HCT116 (cell line): ENCODE data around the gene KIAA0232. TPM values are rescaled to one million over a fixed set of nuclear protein-coding genes. Genes with fewer than 3 reads are reported as not detected.

ENCODE experiments used
- ATAC-seq: fragments of 200-7000 bp; cut with Tn5 transposase; 2 replicates; pipeline ENCODE4 v1.9.1; 2020; ENCODE audit warnings: mild to moderate bottlenecking, moderate library complexity
- BruUV-seq: library from RNA; stranded (reverse); fragments of 400-500 nt; replicated peaks from 2 replicates; lab custom pipeline; 2021; lab: Mats Ljungman, UMichigan
- CTCF ChIA-PET: fragments of 300-600 bp; sonication (Branson Sonifier 250); formaldehyde crosslinking; loops from one replicate; lab custom pipeline; 2021; ENCODE audit warnings: antibody characterized with exemption; lab: Charles Lee
- POLR2A ChIA-PET: fragments of 300-600, 350-600 bp; sonication (Branson Sonifier 250); formaldehyde crosslinking; loops from one replicate; lab custom pipeline; 2021; ENCODE audit warnings: antibody characterized with exemption; lab: Charles Lee
- RAD21 ChIA-PET, 2 experiments: fragments of 300-600 bp; sonication (Branson Sonifier 250); formaldehyde crosslinking; loops; one replicate each; lab custom pipeline; 2023; ENCODE audit warnings: low total read pairs in 2 of 2; ENCODE audit not compliant: uncharacterized antibody in 2 of 2, unreplicated experiment in 2 of 2, low non-redundant PET in 1 of 2; lab: Charles Lee
- DNase-seq: peaks from one replicate; pipeline ENCODE4 v3.0.0-alpha.2; 2010; ENCODE audit warnings: low read depth, low spot score
- H2AFZ ChIP-seq: fragments of 200-600 bp; shearing (Covaris generic), sonication (generic); 2 replicates; pipeline ENCODE4 v1.6.1; 2017; ENCODE audit warnings: low read depth, mixed run types, mixed read lengths, antibody characterized with exemption, low read length; ENCODE audit not compliant: poor library complexity, severe bottlenecking
- H3K27ac ChIP-seq: 2 replicates; pipeline ENCODE4 v1.5.1; 2012; ENCODE audit warnings: low read depth, low read length
- H3K27me3 ChIP-seq: fragments of 200-600 bp; sonication (generic); 2 replicates; pipeline ENCODE4 v1.6.1; 2016; ENCODE audit warnings: mixed run types, low read length, mixed read lengths; ENCODE audit not compliant: insufficient read depth
- H3K36me3 ChIP-seq, 2 experiments: fragments of 200-500 bp in 1 of 2; fragments of 200-600 bp in 1 of 2; sonication (Bioruptor generic) in 1 of 2; sonication (generic) in 1 of 2; 2 replicates each; pipeline versions ENCODE4 v1.5.1 to v1.6.1; 2014 to 2016; ENCODE audit warnings: low read length in 2 of 2, inconsistent platforms in 1 of 2, mixed read lengths in 1 of 2, mixed run types in 1 of 2; ENCODE audit not compliant: insufficient read depth in 2 of 2, control insufficient read depth in 1 of 2
- H3K4me1 ChIP-seq, 2 experiments: fragments of 200-600 bp in 1 of 2; sonication (generic) in 1 of 2; 2 replicates each; pipeline versions ENCODE4 v1.5.1 to v1.6.1; 2012 to 2017; ENCODE audit warnings: low read length in 2 of 2, inconsistent platforms in 1 of 2, mild to moderate bottlenecking in 1 of 2, mixed read lengths in 1 of 2, mixed run types in 1 of 2, moderate library complexity in 1 of 2; ENCODE audit not compliant: insufficient read depth in 2 of 2, control insufficient read depth in 1 of 2
- H3K4me2 ChIP-seq: fragments of 200-600 bp; sonication (generic); 2 replicates; pipeline ENCODE4 v1.6.1; 2017; ENCODE audit warnings: mixed run types, low read length, mixed read lengths
- H3K4me3 ChIP-seq, 2 experiments: fragments of 200-600 bp in 1 of 2; sonication (generic) in 1 of 2; replicated peaks in 1 of 2; 2 replicates each; pipeline ENCODE4 v1.5.1; 2011 to 2016; ENCODE audit warnings: low read length in 2 of 2, control low read depth in 1 of 2, low read depth in 1 of 2, mild to moderate bottlenecking in 1 of 2, mixed read lengths in 1 of 2, mixed run types in 1 of 2
- H3K79me2 ChIP-seq: fragments of 200-600 bp; sonication (generic); 2 replicates; pipeline ENCODE4 v1.6.1; 2017; ENCODE audit warnings: mild to moderate bottlenecking, mixed run types, low read length, moderate library complexity, mixed read lengths; ENCODE audit not compliant: insufficient read depth
- H3K9ac ChIP-seq: fragments of 200-600 bp; sonication (generic); 2 replicates; pipeline ENCODE4 v1.6.1; 2016; ENCODE audit warnings: low read length, mixed read lengths
- H3K9me2 ChIP-seq: fragments of 200-600 bp; sonication (generic), shearing (Covaris generic); 2 replicates; pipeline ENCODE4 v1.6.1; 2017; ENCODE audit warnings: mixed run types, mild to moderate bottlenecking, moderate library complexity; ENCODE audit not compliant: insufficient read depth
- H3K9me3 ChIP-seq, 2 experiments: fragments of 200-500 bp in 1 of 2; fragments of 200-600 bp in 1 of 2; sonication (Bioruptor generic) in 1 of 2; sonication (generic) in 1 of 2; 2 replicates each; pipeline ENCODE4 v1.6.1; 2014 to 2017; ENCODE audit warnings: low read length in 2 of 2, mixed read lengths in 2 of 2, inconsistent platforms in 1 of 2, low read depth in 1 of 2, mild to moderate bottlenecking in 1 of 2, mixed run types in 1 of 2, moderate library complexity in 1 of 2; ENCODE audit not compliant: control insufficient read depth in 1 of 2, insufficient read depth in 1 of 2
- H4K20me1 ChIP-seq: fragments of 200-600 bp; sonication (generic), shearing (Covaris generic); 2 replicates; pipeline ENCODE4 v1.6.1; 2017; ENCODE audit warnings: mixed run types, mild to moderate bottlenecking, moderate library complexity; ENCODE audit not compliant: insufficient read depth
- CBX3 ChIP-seq: IDR thresholded peaks from 2 replicates; pipeline ENCODE4 v1.6.1; 2012; ENCODE audit warnings: low read depth
- CEBPB ChIP-seq: IDR thresholded peaks from 2 replicates; pipeline ENCODE4 v1.6.1; 2012; ENCODE audit warnings: low read depth
- EGR1 ChIP-seq: IDR thresholded peaks from 2 replicates; pipeline ENCODE4 v1.6.1; 2012; ENCODE audit warnings: low read depth
- ELF1 ChIP-seq: IDR thresholded peaks from 2 replicates; pipeline ENCODE4 v1.6.1; 2012; ENCODE audit warnings: low read depth, borderline replicate concordance
- EZH2 ChIP-seq: fragments of 200-600 bp; sonication (generic); IDR thresholded peaks from 2 replicates; pipeline ENCODE4 v1.6.1; 2017; ENCODE audit warnings: antibody characterized with exemption, mixed run types
- EZH2phosphoT487 ChIP-seq: fragments of 200-600 bp; IDR thresholded peaks from 2 replicates; pipeline ENCODE4 v1.6.1; 2018; ENCODE audit warnings: antibody characterized with exemption, borderline replicate concordance
- FOSL1 ChIP-seq: IDR thresholded peaks from 2 replicates; pipeline ENCODE4 v1.6.1; 2012; ENCODE audit warnings: low read depth
- JUND ChIP-seq: IDR thresholded peaks from 2 replicates; pipeline ENCODE4 v1.6.1; 2012
- POLR2A ChIP-seq: IDR thresholded peaks from 2 replicates; pipeline ENCODE4 v1.7.0; 2011; ENCODE audit warnings: borderline replicate concordance; ENCODE audit not compliant: insufficient read depth, insufficient read length; ENCODE audit errors: extremely low read depth
- RAD21 ChIP-seq: IDR thresholded peaks from 2 replicates; pipeline ENCODE4 v1.6.1; 2012; ENCODE audit warnings: low read depth, mild to moderate bottlenecking
- SIN3A ChIP-seq: IDR thresholded peaks from 2 replicates; pipeline ENCODE4 v1.6.1; 2012; ENCODE audit warnings: low read depth
- SP1 ChIP-seq: IDR thresholded peaks from 2 replicates; pipeline ENCODE4 v1.6.1; 2012; ENCODE audit warnings: low read depth
- SRF ChIP-seq: IDR thresholded peaks from 2 replicates; pipeline ENCODE4 v1.6.1; 2012; ENCODE audit warnings: low read depth
- TCF7L2 ChIP-seq: IDR thresholded peaks from 2 replicates; pipeline ENCODE4 v1.7.0; 2011; ENCODE audit warnings: borderline replicate concordance, inconsistent platforms; ENCODE audit not compliant: insufficient read depth, insufficient read length; ENCODE audit errors: extremely low read depth
- YY1 ChIP-seq: IDR thresholded peaks from 2 replicates; pipeline ENCODE4 v1.6.1; 2011; ENCODE audit warnings: low read length, low read depth, moderate library complexity, mild to moderate bottlenecking; ENCODE audit not compliant: insufficient replicate concordance; ENCODE audit errors: extremely low read depth
- ZFX ChIP-seq: fragments of 450-650 bp; IDR thresholded peaks from 2 replicates; pipeline ENCODE4 v1.6.1; 2017
- ZNF274 ChIP-seq: fragments of 200-500 bp; sonication (Bioruptor generic); IDR thresholded peaks from 2 replicates; pipeline ENCODE4 v1.6.1; 2014; ENCODE audit warnings: mild to moderate bottlenecking, low read depth, low read length, inconsistent platforms
- intact Hi-C: fragments of 100-400 bp; cut with micrococcal nuclease; formaldehyde crosslinking; loops from 2 replicates; pipeline ENCODE4 v1.10.0; 2022
- total RNA-seq: library from RNA; stranded (reverse); gene quantifications from one replicate; pipeline ENCODE4 v1.2.1, GENCODE V29; 2021; ENCODE audit not compliant: unreplicated experiment
- TF ChIP-seq, protein P1 (sequence below): IDR thresholded peaks from 2 replicates; pipeline ENCODE4 v1.6.1; 2012
- TF ChIP-seq, protein P2 (sequence below), 3 experiments: fragments of 200-600 bp in 1 of 3; sonication (generic) in 1 of 3; IDR thresholded peaks in 2 of 3; conservative IDR thresholded peaks in 1 of 3; 2 replicates each; pipeline ENCODE4 v1.5.1; 2012 to 2017; ENCODE audit warnings: low read depth in 2 of 3, low read length in 2 of 3, antibody characterized with exemption in 1 of 3, borderline replicate concordance in 1 of 3, control low read depth in 1 of 3, mild to moderate bottlenecking in 1 of 3, mixed read lengths in 1 of 3, mixed run types in 1 of 3, moderate library complexity in 1 of 3; ENCODE audit not compliant: insufficient read depth in 1 of 3
- TF ChIP-seq, protein P3 (sequence below): IDR thresholded peaks from 2 replicates; pipeline ENCODE4 v1.6.1; 2011; ENCODE audit warnings: mild to moderate bottlenecking, low read length, moderate library complexity; ENCODE audit not compliant: insufficient replicate concordance; ENCODE audit errors: extremely low read depth

Gene KIAA0232
- total RNA-seq, 1 experiment from 2014 or later = 18.1 TPM

DNA sequence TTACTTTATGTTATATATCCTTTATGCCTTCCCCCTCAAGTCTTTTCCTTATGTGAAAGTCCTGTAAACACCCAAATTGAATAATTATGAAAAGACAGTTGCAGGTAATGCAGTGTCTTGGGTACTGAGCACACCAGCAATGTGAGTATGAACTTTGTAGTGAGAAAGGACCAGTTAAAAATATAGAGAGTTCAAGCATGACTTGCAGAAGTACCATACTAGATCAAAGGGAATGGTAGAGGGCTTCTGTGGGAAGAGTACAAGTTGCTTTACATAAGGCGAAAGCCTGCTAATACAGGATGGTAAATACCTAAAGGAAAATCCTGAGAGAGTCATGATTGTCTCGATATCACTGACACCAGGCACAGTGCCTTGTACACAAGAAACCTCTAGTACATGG is 25.7 kb downstream of the KIAA0232 start:
- no peaks in the 10 kb centered on the region; the same call in 1 of the 2 replicates for H4K20me1 ChIP-seq
- H3K36me3 ChIP-seq = no peaks in the 10 kb centered on the region
- DNase-seq (no peak), ATAC-seq (no peak)
- H3K27ac ChIP-seq = no peak overlapping the region
- TF ChIP-seq YY1 (no peak), FOSL1 (no peak), ELF1 (no peak), CEBPB (no peak), RAD21 (no peak), SIN3A (no peak), SRF (no peak), EZH2 (no peak), POLR2A (no peak), TCF7L2 (no peak), ZFX (no peak), CBX3 (no peak), SP1 (no peak), EGR1 (no peak), ZNF274 (no peak), EZH2phosphoT487 (no peak), JUND (no peak)
- TF ChIP-seq, protein P1, sequence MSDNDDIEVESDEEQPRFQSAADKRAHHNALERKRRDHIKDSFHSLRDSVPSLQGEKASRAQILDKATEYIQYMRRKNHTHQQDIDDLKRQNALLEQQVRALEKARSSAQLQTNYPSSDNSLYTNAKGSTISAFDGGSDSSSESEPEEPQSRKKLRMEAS = no peak
- TF ChIP-seq, protein P2, sequence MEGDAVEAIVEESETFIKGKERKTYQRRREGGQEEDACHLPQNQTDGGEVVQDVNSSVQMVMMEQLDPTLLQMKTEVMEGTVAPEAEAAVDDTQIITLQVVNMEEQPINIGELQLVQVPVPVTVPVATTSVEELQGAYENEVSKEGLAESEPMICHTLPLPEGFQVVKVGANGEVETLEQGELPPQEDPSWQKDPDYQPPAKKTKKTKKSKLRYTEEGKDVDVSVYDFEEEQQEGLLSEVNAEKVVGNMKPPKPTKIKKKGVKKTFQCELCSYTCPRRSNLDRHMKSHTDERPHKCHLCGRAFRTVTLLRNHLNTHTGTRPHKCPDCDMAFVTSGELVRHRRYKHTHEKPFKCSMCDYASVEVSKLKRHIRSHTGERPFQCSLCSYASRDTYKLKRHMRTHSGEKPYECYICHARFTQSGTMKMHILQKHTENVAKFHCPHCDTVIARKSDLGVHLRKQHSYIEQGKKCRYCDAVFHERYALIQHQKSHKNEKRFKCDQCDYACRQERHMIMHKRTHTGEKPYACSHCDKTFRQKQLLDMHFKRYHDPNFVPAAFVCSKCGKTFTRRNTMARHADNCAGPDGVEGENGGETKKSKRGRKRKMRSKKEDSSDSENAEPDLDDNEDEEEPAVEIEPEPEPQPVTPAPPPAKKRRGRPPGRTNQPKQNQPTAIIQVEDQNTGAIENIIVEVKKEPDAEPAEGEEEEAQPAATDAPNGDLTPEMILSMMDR (IDR thresholded peaks at IDR 0.05 in 2 of 3, conservative IDR thresholded peaks at IDR 0.05 in 1 of 3; ENCODE audit: borderline replicate concordance in 1 of 3, insufficient read depth in 1 of 3, low read depth in 2 of 3, low read length in 2 of 3) = no peak
- TF ChIP-seq, protein P3, sequence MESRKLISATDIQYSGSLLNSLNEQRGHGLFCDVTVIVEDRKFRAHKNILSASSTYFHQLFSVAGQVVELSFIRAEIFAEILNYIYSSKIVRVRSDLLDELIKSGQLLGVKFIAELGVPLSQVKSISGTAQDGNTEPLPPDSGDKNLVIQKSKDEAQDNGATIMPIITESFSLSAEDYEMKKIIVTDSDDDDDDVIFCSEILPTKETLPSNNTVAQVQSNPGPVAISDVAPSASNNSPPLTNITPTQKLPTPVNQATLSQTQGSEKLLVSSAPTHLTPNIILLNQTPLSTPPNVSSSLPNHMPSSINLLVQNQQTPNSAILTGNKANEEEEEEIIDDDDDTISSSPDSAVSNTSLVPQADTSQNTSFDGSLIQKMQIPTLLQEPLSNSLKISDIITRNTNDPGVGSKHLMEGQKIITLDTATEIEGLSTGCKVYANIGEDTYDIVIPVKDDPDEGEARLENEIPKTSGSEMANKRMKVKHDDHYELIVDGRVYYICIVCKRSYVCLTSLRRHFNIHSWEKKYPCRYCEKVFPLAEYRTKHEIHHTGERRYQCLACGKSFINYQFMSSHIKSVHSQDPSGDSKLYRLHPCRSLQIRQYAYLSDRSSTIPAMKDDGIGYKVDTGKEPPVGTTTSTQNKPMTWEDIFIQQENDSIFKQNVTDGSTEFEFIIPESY = no peak
- H3K4me2 ChIP-seq = no peak overlapping the region
- intact Hi-C loops = no loop called here
- no peaks in the 10 kb centered on the region for H3K9me2 ChIP-seq
- no peak overlapping the region for H2AFZ ChIP-seq
- H3K4me3 ChIP-seq = no peak overlapping the region
- peaks cover 48% of the 10 kb centered on the region for H3K79me2 ChIP-seq
- BruUV-seq = no TSS peak
- no peak overlapping the region for H3K9ac ChIP-seq
- peaks cover 2 to 18% of the 10 kb centered on the region in 2 experiments; a peak in 3 of 4 replicates for H3K4me1 ChIP-seq
- CTCF ChIA-PET = no interaction called here
- POLR2A ChIA-PET = interaction anchor here (1.3 kb wide), 1 partner anchor 12 kb away, joined by 3 read pairs; no protein-coding TSS in a partner anchor
- H3K9me3 ChIP-seq = no peaks in the 10 kb centered on the region
- H3K27me3 ChIP-seq = no peaks in the 10 kb centered on the region
- RAD21 ChIA-PET = no interaction called here
